OCI-LY7 (cell line): ENCODE results near the gene FERMT3.

ENCODE experiments used
- CTCF ChIP-seq: fragments of 200-600 bp; sonication (generic); conservative IDR thresholded peaks from 2 replicates; pipeline ENCODE4 v1.5.1; 2014; ENCODE audit warnings: mild to moderate bottlenecking, antibody characterized with exemption, low read length, moderate library complexity, mixed read lengths
- EZH2phosphoT487 ChIP-seq: fragments of 200-600 bp; sonication (generic); IDR thresholded peaks from 2 replicates; pipeline ENCODE4 v1.6.1; 2018; ENCODE audit warnings: low read depth, borderline replicate concordance, mild to moderate bottlenecking, mixed run types, antibody characterized with exemption, low read length, moderate library complexity, mixed read lengths

- TF ChIP-seq CTCF (no peak), EZH2phosphoT487 (no peak)
Observed at GRCh38 chr11:64207256-64208085, 950 bp downstream of the FERMT3 start.
